GM12874 (cell line): Measurements from ENCODE around the gene CAV2.

Experiments used
- CTCF ChIP-seq: IDR thresholded peaks from 2 replicates; pipeline ENCODE4 v1.5.1; 2011; ENCODE audit warnings: low read depth, mild to moderate bottlenecking, control low read depth, low read length, moderate library complexity; ENCODE audit not compliant: insufficient read depth

Gene CAV2

GRCh38 chr7:116499168-116500077 is at the start of gene CAV2:
TSS of gene CAV2 (plus strand) at chr7:116499738. CDS start at chr7:116499782, 44 bp downstream.
- TF ChIP-seq CTCF, result no peak

- TF ChIP-seq CTCF, result no peak
Observed at GRCh38 chr7:116449950-116450349, 49.6 kb upstream of the CAV2 start.

- no peak for TF ChIP-seq CTCF
Observed at GRCh38 chr7:116451957-116452729, 47.4 kb upstream of the CAV2 start.

GRCh38 chr7:116454377-116454776 is 45.2 kb upstream of the CAV2 start:
- TF ChIP-seq CTCF, result no peak

- no peak for TF ChIP-seq CTCF
Observed at GRCh38 chr7:116455009-116455408, 44.5 kb upstream of the CAV2 start.

- TF ChIP-seq CTCF, result no peak
Observed at GRCh38 chr7:116455499-116455898, 44.0 kb upstream of the CAV2 start.

- no peak for TF ChIP-seq CTCF
Observed at GRCh38 chr7:116461500-116461899, 38.0 kb upstream of the CAV2 start.
